Ishikawa (cell line): Measurements from ENCODE around the gene CACNB2.
A peak's percentile ranks its signal among the peaks of the same experiment; 100 is the strongest.

ENCODE experiments used
- CEBPB ChIP-seq: IDR thresholded peaks from 2 replicates; pipeline ENCODE4 v1.6.1; 2012
- CREB1 ChIP-seq: IDR thresholded peaks from 2 replicates; pipeline ENCODE4 v1.6.1; 2012; ENCODE audit warnings: low read depth
- EGR1 ChIP-seq: IDR thresholded peaks from 2 replicates; pipeline ENCODE4 v1.6.1; 2012
- EP300 ChIP-seq: IDR thresholded peaks from 2 replicates; pipeline ENCODE4 v1.6.1; 2012; ENCODE audit warnings: borderline replicate concordance
- FOXM1 ChIP-seq: IDR thresholded peaks from 2 replicates; pipeline ENCODE4 v1.6.1; 2012; ENCODE audit warnings: low read depth, borderline replicate concordance
- MAX ChIP-seq: IDR thresholded peaks from 2 replicates; pipeline ENCODE4 v1.6.1; 2012
- NFIC ChIP-seq: IDR thresholded peaks from 2 replicates; pipeline ENCODE4 v1.6.1; 2012
- RAD21 ChIP-seq: IDR thresholded peaks from 2 replicates; pipeline ENCODE4 v1.6.1; 2012; ENCODE audit warnings: low read depth
- TAF1 ChIP-seq: IDR thresholded peaks from 2 replicates; pipeline ENCODE4 v1.6.1; 2012; ENCODE audit warnings: low read depth, mild to moderate bottlenecking
- TCF12 ChIP-seq: IDR thresholded peaks from 2 replicates; pipeline ENCODE4 v1.6.1; 2012; ENCODE audit warnings: low read depth
- TEAD4 ChIP-seq: IDR thresholded peaks from 2 replicates; pipeline ENCODE4 v1.6.1; 2012
- YY1 ChIP-seq: IDR thresholded peaks from 2 replicates; pipeline ENCODE4 v1.6.1; 2012; ENCODE audit warnings: low read depth
- ZBTB7A ChIP-seq: IDR thresholded peaks from 2 replicates; pipeline ENCODE4 v1.6.1; 2012; ENCODE audit warnings: low read depth
- TF ChIP-seq, protein P1 (sequence below): IDR thresholded peaks from 2 replicates; pipeline ENCODE4 v1.6.1; 2012; ENCODE audit warnings: low read depth, mild to moderate bottlenecking
- TF ChIP-seq, protein P2 (sequence below): IDR thresholded peaks from 2 replicates; pipeline ENCODE4 v1.6.1; 2012

The CACNB2 gene

GRCh38 chr10:18235477-18235876, 95.3 kb downstream of the CACNB2 start:
- TF ChIP-seq FOXM1, result no peak
- TF ChIP-seq TAF1, result no peak
- no peak for TF ChIP-seq EP300
- TF ChIP-seq, protein P1, sequence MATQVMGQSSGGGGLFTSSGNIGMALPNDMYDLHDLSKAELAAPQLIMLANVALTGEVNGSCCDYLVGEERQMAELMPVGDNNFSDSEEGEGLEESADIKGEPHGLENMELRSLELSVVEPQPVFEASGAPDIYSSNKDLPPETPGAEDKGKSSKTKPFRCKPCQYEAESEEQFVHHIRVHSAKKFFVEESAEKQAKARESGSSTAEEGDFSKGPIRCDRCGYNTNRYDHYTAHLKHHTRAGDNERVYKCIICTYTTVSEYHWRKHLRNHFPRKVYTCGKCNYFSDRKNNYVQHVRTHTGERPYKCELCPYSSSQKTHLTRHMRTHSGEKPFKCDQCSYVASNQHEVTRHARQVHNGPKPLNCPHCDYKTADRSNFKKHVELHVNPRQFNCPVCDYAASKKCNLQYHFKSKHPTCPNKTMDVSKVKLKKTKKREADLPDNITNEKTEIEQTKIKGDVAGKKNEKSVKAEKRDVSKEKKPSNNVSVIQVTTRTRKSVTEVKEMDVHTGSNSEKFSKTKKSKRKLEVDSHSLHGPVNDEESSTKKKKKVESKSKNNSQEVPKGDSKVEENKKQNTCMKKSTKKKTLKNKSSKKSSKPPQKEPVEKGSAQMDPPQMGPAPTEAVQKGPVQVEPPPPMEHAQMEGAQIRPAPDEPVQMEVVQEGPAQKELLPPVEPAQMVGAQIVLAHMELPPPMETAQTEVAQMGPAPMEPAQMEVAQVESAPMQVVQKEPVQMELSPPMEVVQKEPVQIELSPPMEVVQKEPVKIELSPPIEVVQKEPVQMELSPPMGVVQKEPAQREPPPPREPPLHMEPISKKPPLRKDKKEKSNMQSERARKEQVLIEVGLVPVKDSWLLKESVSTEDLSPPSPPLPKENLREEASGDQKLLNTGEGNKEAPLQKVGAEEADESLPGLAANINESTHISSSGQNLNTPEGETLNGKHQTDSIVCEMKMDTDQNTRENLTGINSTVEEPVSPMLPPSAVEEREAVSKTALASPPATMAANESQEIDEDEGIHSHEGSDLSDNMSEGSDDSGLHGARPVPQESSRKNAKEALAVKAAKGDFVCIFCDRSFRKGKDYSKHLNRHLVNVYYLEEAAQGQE, result no peak
- no peak for TF ChIP-seq NFIC
- TF ChIP-seq EGR1, result no peak
- TF ChIP-seq TCF12, result no peak
- TF ChIP-seq ZBTB7A, result no peak
- TF ChIP-seq CEBPB, result no peak
- TF ChIP-seq, protein P2, sequence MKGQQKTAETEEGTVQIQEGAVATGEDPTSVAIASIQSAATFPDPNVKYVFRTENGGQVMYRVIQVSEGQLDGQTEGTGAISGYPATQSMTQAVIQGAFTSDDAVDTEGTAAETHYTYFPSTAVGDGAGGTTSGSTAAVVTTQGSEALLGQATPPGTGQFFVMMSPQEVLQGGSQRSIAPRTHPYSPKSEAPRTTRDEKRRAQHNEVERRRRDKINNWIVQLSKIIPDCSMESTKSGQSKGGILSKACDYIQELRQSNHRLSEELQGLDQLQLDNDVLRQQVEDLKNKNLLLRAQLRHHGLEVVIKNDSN, result no peak
- no peak for TF ChIP-seq CREB1
- no peak for TF ChIP-seq RAD21
- no peak for TF ChIP-seq MAX
- TF ChIP-seq YY1, result no peak
- no peak for TF ChIP-seq TEAD4

GRCh38 chr10:18236756-18237155, 96.5 kb downstream of the CACNB2 start:
- TF ChIP-seq FOXM1, result no peak
- TF ChIP-seq RAD21, result no peak
- TF ChIP-seq, protein P1, result no peak
- TF ChIP-seq NFIC, result no peak
- no peak for TF ChIP-seq EP300
- no peak for TF ChIP-seq EGR1
- TF ChIP-seq TCF12, result no peak
- TF ChIP-seq ZBTB7A, result no peak
- TF ChIP-seq, protein P2, result no peak
- no peak for TF ChIP-seq CEBPB
- TF ChIP-seq TEAD4, result no peak
- no peak for TF ChIP-seq TAF1
- no peak for TF ChIP-seq CREB1
- TF ChIP-seq YY1, result no peak
- TF ChIP-seq MAX, result no peak

GRCh38 chr10:18238870-18239485, 98.8 kb downstream of the CACNB2 start:
- TF ChIP-seq EP300 (no peak), RAD21 (peak; percentile 58), TCF12 (no peak)
- TF ChIP-seq, protein P2, result no peak

DNA sequence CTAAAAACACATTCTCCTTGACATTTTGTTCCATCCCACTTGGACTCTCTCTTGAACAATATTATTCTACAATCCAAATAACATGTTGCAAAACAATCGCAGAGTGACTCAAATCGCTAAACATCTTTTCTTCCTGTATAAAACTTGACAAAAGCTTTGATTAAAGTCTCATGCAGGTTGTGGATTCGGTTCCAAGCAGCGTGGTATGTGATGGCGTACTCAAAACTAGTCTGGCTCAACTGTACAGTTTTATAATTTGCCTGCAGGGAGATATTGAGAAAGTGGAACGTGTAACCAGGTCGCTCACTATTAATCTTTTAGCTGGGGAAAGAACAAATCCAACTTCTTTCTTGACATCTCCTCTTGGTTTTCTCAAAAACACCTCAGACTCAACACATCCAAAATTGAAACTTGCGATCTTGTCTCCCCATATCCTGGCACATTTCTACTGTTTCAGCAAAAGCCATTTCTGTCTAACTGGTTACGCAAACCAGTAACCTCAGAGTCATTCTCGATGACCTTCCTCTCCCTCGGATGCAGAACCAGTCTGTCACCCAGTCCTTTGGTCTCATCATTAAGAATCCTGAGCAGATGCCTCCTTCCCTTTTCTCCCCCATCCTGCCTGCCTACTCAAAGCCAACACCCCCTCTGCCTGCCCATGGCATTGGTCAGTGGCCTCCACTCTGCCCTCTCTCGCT, 100.1 kb downstream of the CACNB2 start:
- TF ChIP-seq, protein P2, result no peak
- no peak for TF ChIP-seq ZBTB7A
- TF ChIP-seq MAX, result no peak
- no peak for TF ChIP-seq EGR1
- TF ChIP-seq TAF1, result no peak
- no peak for TF ChIP-seq TEAD4
- TF ChIP-seq, protein P1, result no peak
- TF ChIP-seq FOXM1, result no peak
- TF ChIP-seq CEBPB, result no peak
